Activated CD8-positive, alpha-beta memory T cell treated with anti-CD3 and anti-CD28 coated beads for 48 hours (primary cell): ENCODE results near the gene KHDC3L.

ENCODE experiments used
- DNase-seq, 3 experiments: peaks; one replicate each; pipeline ENCODE4 v3.0.0-alpha.2; 2020; ENCODE audit warnings: low read depth in 2 of 3, low spot score in 2 of 3

Gene KHDC3L, protein sequence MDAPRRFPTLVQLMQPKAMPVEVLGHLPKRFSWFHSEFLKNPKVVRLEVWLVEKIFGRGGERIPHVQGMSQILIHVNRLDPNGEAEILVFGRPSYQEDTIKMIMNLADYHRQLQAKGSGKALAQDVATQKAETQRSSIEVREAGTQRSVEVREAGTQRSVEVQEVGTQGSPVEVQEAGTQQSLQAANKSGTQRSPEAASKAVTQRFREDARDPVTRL

DNA sequence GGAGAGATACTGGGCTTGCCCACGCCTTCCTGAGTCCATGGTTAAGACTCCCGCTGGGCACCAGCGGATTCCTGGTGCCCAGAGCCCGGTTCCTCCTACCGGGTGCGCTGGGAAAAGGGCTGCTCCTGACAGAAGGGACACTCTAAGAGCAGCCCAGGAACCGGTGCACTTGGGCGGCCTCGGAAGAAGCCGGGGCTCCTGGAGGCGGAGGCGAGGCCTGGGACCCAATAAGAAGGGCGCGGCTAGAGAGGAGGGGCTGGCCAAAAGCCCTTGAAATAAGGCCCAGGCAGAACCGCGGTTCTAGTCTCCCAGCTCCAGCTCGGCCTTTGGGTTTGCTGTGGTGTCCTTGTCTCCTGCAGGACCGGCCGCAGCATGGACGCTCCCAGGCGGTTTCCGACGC lies at the start of gene KHDC3L:
KHDC3L (plus strand) TSS at position 301 of the 400 bp plus-strand sequence; CDS start at position 373, 72 bp downstream.
- no peak for DNase-seq

DNA sequence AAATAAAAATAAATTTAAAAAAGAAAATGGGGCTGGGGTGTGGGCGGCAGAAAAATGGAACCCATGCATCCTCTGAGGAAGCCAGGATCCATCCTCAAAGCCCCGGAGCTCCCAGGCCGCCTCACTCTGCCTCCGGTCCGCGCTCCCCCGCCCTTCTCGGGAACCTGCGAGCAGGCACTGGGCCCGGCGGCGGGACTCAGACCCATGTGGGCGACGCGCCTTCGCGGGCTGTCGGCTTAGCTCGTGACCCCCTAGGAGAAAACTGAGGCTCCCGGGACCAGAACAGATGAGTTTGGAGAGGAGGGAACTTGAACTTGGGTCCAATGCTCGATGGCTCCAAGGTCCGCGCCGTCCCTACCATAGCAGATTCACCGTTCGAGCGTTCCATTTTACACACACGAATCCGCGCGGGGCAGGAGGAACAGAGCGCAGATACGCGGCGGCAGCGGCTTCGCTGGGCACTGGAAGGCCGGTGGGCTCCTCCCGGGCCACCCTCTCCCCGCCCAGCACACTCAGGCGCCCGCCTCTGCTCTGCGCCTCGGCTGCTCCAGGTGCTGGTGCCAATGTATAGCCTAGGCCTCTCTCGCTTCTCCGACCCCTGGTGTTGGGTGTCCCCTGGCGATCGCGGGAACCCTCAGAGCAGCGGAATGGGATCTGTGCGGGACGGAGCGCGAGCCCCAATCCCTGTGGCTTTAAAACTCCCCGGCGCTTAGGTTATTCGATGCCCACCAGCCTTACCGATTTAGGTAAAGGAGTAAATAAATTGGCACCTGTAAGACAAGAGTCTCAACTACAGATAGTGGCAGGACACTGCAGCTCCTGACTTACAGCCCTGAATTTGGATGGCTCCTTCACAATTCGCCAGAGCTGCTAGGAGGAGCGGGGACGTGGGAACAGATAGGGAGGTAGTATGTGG lies 47.6 kb upstream of the KHDC3L start:
- DNase-seq = no peak

- no peak for DNase-seq
Observed at GRCh38 chr6:73323323-73323722, 39.1 kb upstream of the KHDC3L start.

DNA sequence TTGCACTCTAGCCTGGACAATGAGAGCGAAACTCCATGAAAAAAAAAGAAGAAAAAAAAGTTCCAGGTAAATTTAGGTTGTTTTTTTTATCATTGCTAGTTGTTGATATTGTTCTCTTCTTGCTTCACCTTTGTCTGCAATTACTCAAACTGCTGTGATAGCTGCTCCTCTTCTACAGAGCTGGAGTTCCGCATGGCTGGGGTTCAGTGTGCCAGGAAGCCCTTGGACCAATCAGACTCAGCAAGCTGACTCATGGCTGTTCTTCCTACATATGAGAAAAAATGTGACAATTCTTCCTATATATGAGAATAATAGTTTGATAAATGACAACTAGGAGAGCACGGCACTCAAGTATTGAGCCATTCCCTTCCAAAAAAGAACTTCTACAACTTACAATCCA lies 36.8 kb upstream of the KHDC3L start:
- no peak for DNase-seq

DNA sequence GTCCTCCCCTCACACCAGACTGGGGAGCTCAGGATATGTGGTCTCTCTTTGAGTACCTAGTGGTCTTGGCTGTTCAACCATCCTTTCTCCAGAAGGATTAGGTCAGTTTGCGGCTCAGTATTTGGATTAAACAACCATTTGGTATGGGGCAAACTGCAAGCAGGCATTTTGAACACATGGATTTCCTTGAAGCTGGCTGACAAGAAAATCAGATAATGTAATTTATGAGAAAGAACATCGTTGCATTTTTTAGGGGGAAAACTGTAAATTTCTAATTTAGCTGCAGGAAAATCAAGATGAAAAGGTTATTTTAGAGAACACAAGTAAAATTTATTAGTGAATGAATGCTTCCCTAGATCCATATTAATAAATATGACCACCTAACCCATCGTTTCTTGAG lies 33.7 kb upstream of the KHDC3L start:
- no peak for DNase-seq

GRCh38 chr6:73329201-73329600 lies 33.3 kb upstream of the KHDC3L start:
- no peak for DNase-seq

GRCh38 chr6:73339340-73339739 lies 23.1 kb upstream of the KHDC3L start:
- DNase-seq = no peak

- no peak for DNase-seq
Observed at GRCh38 chr6:73340048-73340447, 22.4 kb upstream of the KHDC3L start.

GRCh38 chr6:73341335-73341734 lies 21.1 kb upstream of the KHDC3L start:
- no peak for DNase-seq

DNA sequence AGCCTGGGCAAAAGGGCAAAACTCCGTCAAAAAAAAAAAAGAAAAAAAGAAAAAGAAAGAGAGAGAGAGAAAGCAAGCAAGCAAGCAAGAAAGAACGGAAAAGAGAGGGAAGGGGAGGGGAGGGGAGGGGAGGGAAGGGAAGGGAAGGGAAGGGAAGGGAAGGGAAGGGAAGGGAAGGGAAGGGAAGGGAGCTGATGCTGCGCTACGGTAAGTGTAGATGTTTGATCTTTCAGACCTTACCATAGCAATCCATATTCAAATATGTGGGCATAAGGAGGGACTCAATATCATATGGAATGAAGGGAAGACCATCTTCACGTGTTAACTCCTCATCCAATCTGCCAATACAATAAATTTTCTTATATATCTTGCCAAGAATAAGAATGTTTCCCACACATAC lies 20.3 kb upstream of the KHDC3L start:
- DNase-seq = no peak

DNA sequence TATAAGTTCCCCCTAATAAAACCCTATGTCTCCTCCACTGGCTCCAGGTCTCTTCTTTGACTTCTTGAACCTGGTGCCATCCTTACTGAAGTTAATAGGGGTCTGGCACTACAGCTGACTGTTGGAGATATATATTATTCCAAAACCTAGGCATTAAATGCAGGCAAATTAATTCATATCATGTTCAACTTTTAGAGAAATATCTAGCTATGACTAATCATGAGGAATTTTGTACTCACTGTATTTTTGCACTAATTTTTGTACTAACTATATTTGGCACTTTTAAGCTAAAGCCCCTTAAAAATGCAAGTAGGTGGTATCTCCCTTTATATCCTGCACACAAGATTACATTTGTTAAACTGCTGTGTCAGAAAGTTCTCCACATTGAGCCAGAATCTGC lies 19.3 kb upstream of the KHDC3L start:
- DNase-seq = no peak

DNA sequence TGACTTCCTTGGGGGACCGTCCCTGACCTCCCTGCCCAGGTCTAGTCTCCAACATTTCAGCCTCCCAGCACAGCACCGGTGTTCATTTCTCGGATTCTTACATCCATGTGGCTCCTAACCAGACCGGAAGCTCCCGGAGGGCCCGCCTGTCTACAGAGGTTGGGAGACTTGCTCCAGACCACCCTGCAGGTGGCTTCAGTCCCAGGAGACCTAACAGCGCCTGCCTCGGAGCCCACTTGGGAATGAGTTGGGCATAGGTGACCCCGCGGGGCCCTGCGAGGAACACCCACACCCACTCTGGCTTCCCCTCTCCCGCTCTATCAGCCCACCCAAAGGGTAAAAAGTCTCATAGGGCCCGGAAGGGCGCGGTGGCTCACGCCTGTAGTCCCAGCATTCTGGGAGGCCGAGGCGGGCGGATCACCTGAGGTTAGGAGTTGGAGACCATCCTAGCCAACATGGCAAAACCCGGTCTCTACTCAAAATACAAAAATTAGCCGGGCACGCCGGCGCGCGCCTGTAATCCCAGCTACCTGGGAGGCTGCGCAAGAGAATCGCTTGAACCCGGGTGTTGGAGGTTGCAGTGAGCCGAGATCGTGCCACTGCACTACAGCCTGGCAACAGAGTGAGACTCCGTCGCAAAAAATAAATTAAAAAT lies 13.8 kb upstream of the KHDC3L start:
- no peak for DNase-seq

DNA sequence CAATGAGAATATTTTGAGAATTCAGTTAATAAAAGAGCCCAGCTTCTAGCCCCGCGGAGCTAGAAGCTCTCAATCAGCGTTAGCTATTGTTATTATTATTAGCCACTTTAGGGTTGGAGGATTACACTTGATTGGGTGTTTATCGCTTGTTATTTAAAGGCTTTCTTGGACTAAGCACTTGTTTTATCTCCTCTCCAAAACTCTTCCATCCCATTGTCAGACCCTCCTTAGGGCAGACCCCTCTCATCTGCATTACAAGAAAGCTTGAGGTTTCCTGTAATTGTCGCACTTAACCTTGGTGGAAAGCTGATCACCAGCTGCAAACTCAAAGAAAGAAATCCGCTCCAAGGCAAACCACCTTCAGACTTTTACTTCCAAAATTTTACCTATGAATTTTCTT lies 13.1 kb upstream of the KHDC3L start:
- no peak for DNase-seq

GRCh38 chr6:73353636-73354593 lies 8.5 kb upstream of the KHDC3L start, which contains the start of gene DPPA5:
Gene DPPA5 (minus strand): TSS chr6:73354276. CDS start chr6:73354225, 51 bp downstream.
- no peak for DNase-seq

GRCh38 chr6:73362869-73363536 lies 545 bp downstream of the KHDC3L start:
- DNase-seq = no peak

- no peak for DNase-seq
Observed at GRCh38 chr6:73363537-73363875, 1.0 kb downstream of the KHDC3L start.

DNA sequence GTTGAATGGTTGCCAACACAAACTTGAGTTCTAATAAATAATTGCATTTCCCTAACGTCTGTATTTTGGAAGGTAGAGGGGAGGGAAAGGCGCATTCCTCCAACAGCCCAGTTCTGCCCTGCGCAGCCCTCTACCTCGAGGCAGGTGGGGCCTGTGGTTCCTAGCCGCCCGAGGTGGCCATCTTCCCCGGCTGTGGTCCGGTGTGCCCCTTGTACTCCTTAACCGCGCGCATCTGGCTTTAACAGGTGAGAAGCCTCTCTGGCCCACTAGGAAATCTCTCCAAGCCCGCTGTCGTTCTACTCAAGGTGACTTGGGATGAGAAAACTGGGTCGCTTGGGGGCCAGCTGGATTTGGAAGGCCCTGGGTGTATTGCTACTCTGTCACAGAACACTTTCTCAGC lies 1.7 kb downstream of the KHDC3L start:
- DNase-seq = no peak

- DNase-seq = no peak
Observed at GRCh38 chr6:73364549-73364948, 2.1 kb downstream of the KHDC3L start.

DNA sequence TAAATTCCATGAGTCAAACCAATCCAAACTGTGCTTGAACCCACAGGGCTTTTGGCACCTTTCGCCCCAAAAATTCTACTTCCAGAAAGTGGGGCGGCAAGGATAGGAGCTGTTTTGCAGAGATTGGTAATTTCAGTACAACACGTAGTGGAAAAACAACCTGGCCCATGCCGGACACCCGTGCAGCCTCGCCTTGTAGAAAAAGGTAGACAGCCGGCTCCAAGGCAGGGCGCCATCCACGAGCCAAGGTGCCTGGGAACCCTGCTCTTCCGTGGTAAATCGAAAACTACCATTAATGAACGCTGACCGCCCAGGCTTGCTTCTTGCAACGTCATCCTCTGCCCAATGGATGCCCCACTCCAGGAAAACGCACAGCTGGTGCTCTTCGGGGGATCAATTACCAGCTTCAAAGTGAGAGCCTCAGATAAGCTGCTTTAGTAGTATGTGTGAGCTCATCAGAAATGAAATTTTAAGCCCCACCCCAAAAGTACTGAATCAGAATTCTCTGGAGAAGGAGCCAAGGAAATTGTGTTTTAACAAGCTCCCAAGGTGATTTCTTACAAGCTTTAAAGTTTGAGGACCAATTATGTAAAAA lies 5.4 kb downstream of the KHDC3L start:
- DNase-seq = no peak

- DNase-seq = no peak
Observed at GRCh38 chr6:73368675-73369074, 6.2 kb downstream of the KHDC3L start.
